Stimulated activated CD4-positive, alpha-beta T cell treated with anti-CD3 and anti-CD28 coated beads, Interleukin-12 subunit alpha, Interleukin-12 subunit beta, amount 100 ng/mL, for 24 hours (primary cell): Measurements from ENCODE around the gene ARHGAP24.
"Not testable (repeated sequence)": the region's sequence is repeated elsewhere in the genome, so short reads cannot be mapped to it uniquely, and the experiment has no call there.

Experiments used
- DNase-seq, 2 experiments: peaks; one replicate each; pipeline ENCODE4 v3.0.0-alpha.2; 2020; ENCODE audit warnings: low read depth in 2 of 2

ARHGAP24 gene

GRCh38 chr4:85812776-85813175 lies 337.8 kb downstream of the ARHGAP24 start:
- no peak for DNase-seq

- no peak for DNase-seq
These were observed 341.0 kb downstream of the ARHGAP24 start for GRCh38 chr4:85815796-85816459.

GRCh38 chr4:85818700-85819099 lies 343.8 kb downstream of the ARHGAP24 start:
- no peak for DNase-seq

- not testable (repeated sequence) for DNase-seq
These were observed 345.2 kb downstream of the ARHGAP24 start for GRCh38 chr4:85820101-85820500.

- no peak for DNase-seq
These were observed 346.9 kb downstream of the ARHGAP24 start for GRCh38 chr4:85821688-85822455.

- DNase-seq = no peak
These were observed 348.3 kb downstream of the ARHGAP24 start for GRCh38 chr4:85823295-85823694.

GRCh38 chr4:85824166-85824945 lies 349.4 kb downstream of the ARHGAP24 start:
- no peak for DNase-seq

GRCh38 chr4:85826060-85826678 lies 351.2 kb downstream of the ARHGAP24 start:
- DNase-seq = no peak

GRCh38 chr4:85828027-85828890 lies 353.3 kb downstream of the ARHGAP24 start:
- no peak for DNase-seq

GRCh38 chr4:85829276-85830051 lies 354.5 kb downstream of the ARHGAP24 start:
- DNase-seq = no peak

GRCh38 chr4:85831647-85832046 lies 356.7 kb downstream of the ARHGAP24 start:
- DNase-seq = no peak

- no peak for DNase-seq
These were observed 358.4 kb downstream of the ARHGAP24 start for GRCh38 chr4:85833302-85833701.

- DNase-seq = no peak
These were observed 360.0 kb downstream of the ARHGAP24 start for GRCh38 chr4:85834934-85835333.

GRCh38 chr4:85836588-85837438 lies 361.9 kb downstream of the ARHGAP24 start:
- no peak for DNase-seq

GRCh38 chr4:85837439-85837733 lies 362.4 kb downstream of the ARHGAP24 start:
- DNase-seq = no peak

- DNase-seq = not testable (repeated sequence)
These were observed 365.1 kb downstream of the ARHGAP24 start for GRCh38 chr4:85839981-85840451.

GRCh38 chr4:85842540-85842939 lies 367.6 kb downstream of the ARHGAP24 start:
- DNase-seq = no peak

- not testable (repeated sequence) for DNase-seq
These were observed 378.8 kb downstream of the ARHGAP24 start for GRCh38 chr4:85853740-85854139.

- DNase-seq = no peak
These were observed 379.6 kb downstream of the ARHGAP24 start for GRCh38 chr4:85854546-85854945.
